Ovary (tissue), 9 donors: ENCODE measurements around the gene TNFRSF1A. TPM values are rescaled to one million over a fixed set of nuclear protein-coding genes. Genes with fewer than 3 reads are reported as not detected.

Experiments
- DNase-seq, 5 donors: peaks; one replicate each; pipeline ENCODE4 v3.0.0-alpha.2; 2019 to 2020
- H3K27ac ChIP-seq, 2 donors: fragments of 200-600 bp; one replicate each; pipeline versions ENCODE4 v1.5.1 to v1.8.0; 2019 to 2022
- H3K27me3 ChIP-seq: fragments of 200-600 bp; one replicate; pipeline ENCODE4 v1.8.0; 2022
- H3K36me3 ChIP-seq: fragments of 200-600 bp; sonication (generic); one replicate; pipeline ENCODE4 v1.5.1; 2019
- H3K4me1 ChIP-seq: one replicate; pipeline ENCODE4 v1.8.1; 2013; ENCODE audit warnings: mild to moderate bottlenecking, moderate library complexity; ENCODE audit not compliant: insufficient read depth
- H3K4me3 ChIP-seq: fragments of 200-600 bp; sonication (generic); one replicate; pipeline ENCODE4 v1.5.1; 2017
- H3K9me3 ChIP-seq, 2 donors: fragments of 200-600 bp in 1 of 2; sonication (generic) in 1 of 2; one replicate each; pipeline versions ENCODE4 v1.5.1 to v1.8.1; 2013 to 2019; ENCODE audit warnings: mild to moderate bottlenecking in 1 of 2, moderate library complexity in 1 of 2
- CTCF ChIP-seq, 3 donors: fragments of 450-650 bp in 2 of 3; fragments of 200-600 bp in 1 of 3; IDR thresholded peaks; one replicate each; pipeline versions ENCODE4 v1.5.1 to v1.8.0; 2016 to 2022; ENCODE audit warnings: antibody characterized with exemption in 3 of 3, mild to moderate bottlenecking in 1 of 3
- EP300 ChIP-seq: sonication (generic); formaldehyde crosslinking; IDR thresholded peaks from one replicate; pipeline ENCODE4 v1.6.1; 2017; ENCODE audit warnings: antibody characterized with exemption
- POLR2A ChIP-seq: fragments of 450-650 bp; IDR thresholded peaks from one replicate; pipeline ENCODE4 v1.6.1; 2017; ENCODE audit warnings: antibody characterized with exemption, mild to moderate bottlenecking, moderate library complexity
- WGBS, 3 donors: extraction: QIAGEN DNeasy Blood & Tissue Kit in 1 of 3; methylation state at CpG; one replicate each; pipeline versions ENCODE4 v1.1.5 to v1.1.7; 2013 to 2017; 5-methylcytosine and 5-hydroxymethylcytosine counted together
- intact Hi-C, 4 donors: fragments of 100-400 bp; cut with DNase I; formaldehyde crosslinking; loops; one replicate each; pipeline versions ENCODE4 v1.11.0 to v1.15.1; 2022 to 2023
- polyA plus RNA-seq, 2 donors: library from polyadenylated mRNA; stranded (reverse); fragments of 200-250 nt in 1 of 2; fragments of 350-450 nt in 1 of 2; fragmentation: Illumina TruSeq in 1 of 2; extraction: RNeasy Lipid Tissue Mini Kit (QIAGEN cat#74804) in 1 of 2; gene quantifications; one replicate each; pipeline ENCODE4 v1.2.3, GENCODE V29; 2013 to 2014
- total RNA-seq, 7 donors: library from RNA; depleted of rRNA in 2 of 7; stranded (reverse); fragments of >200 nt in 2 of 7; fragmentation: NEBNext Ultra II Directional in 3 of 7; extraction: Animal tissue kit (Norgen Biotek cat#: 25700) in 3 of 7; gene quantifications; one replicate each; pipeline versions ENCODE4 v1.1.0 to v1.2.4, GENCODE V29; 2016 to 2023
- donor health status: DM: no; HTN: no; CAD: no; lungs with moderate emphysema.
- donor health status: DM: no; HTN: no; CAD: no.
- donor health status: Bipolar disorder and iron deficiency.
- donor health status: DM: yes; HTN: yes; CAD: no.
- donor health status: DM: no; HTN: no; CAD: no.
- donor health status: DM: yes; HTN: yes; CAD: no.

The TNFRSF1A gene
- total and polyA plus RNA-seq, 9 donors = 92.8 to 274 (median 179) TPM

- H3K36me3 ChIP-seq = no peaks in the 10 kb centered on the region
- no peak overlapping the region for H3K4me3 ChIP-seq
- intact Hi-C loops = loop anchor here in 2 of 4 donors (5.0 kb wide), 2 partner anchors 42 to 52 kb away; no protein-coding TSS in a partner anchor
- no peaks in the 10 kb centered on the region for H3K27me3 ChIP-seq
- TF ChIP-seq EP300 (no peak), CTCF (IDR thresholded peaks at IDR 0.05) (no peak), POLR2A (no peak)
- no peak for DNase-seq
- WGBS, 3 donors = 34 to 59% (median 48%) methylated on average over 13 of the region's 13 CpGs
- no peak overlapping the region for H3K27ac ChIP-seq
- H3K9me3 ChIP-seq = no peaks in the 10 kb centered on the region
- peaks cover 18% of the 10 kb centered on the region for H3K4me1 ChIP-seq
Measured at GRCh38 chr12:6378709-6379472, 37.0 kb upstream of the TNFRSF1A start.

GRCh38 chr12:6377667-6377994, 35.8 kb upstream of the TNFRSF1A start:
- Histone ChIP-seq H3K27me3 (no peaks in the 10 kb centered on the region), H3K4me3 (no peak overlapping the region), H3K36me3 (no peaks in the 10 kb centered on the region), H3K9me3 (no peaks in the 10 kb centered on the region), H3K27ac (no peak overlapping the region), H3K4me1 (peaks cover 14% of the 10 kb centered on the region)
- no peak for TF ChIP-seq POLR2A
- no peak for TF ChIP-seq CTCF (IDR thresholded peaks at IDR 0.05)
- no peak for TF ChIP-seq EP300
- intact Hi-C loops = loop anchor here in 2 of 4 donors (5.0 kb wide), 2 partner anchors 40 to 50 kb away; no protein-coding TSS in a partner anchor
- WGBS, 3 donors = 70 to 77% (median 72%) methylated on average over 4 of the region's 4 CpGs
- DNase-seq = no peak

- no peaks in the 10 kb centered on the region for H3K27me3 ChIP-seq
- no peaks in the 10 kb centered on the region for H3K9me3 ChIP-seq
- peaks cover 17% of the 10 kb centered on the region for H3K4me1 ChIP-seq
- H3K27ac ChIP-seq = peak overlapping the region in 1 of 2 donors; percentile 27
- no peaks in the 10 kb centered on the region for H3K36me3 ChIP-seq
- no peak overlapping the region for H3K4me3 ChIP-seq
- TF ChIP-seq POLR2A (no peak), CTCF (IDR thresholded peaks at IDR 0.05) (no peak), EP300 (no peak)
- 70 to 73% (median 72%) methylated on average over 10 of the region's 10 CpGs for WGBS, 3 donors
- intact Hi-C loops = loop anchor here in 2 of 4 donors (5.0 kb wide), 2 partner anchors 40 to 50 kb away; no protein-coding TSS in a partner anchor
- DNase-seq = no peak
Measured at GRCh38 chr12:6376870-6377666, 35.2 kb upstream of the TNFRSF1A start.

- TF ChIP-seq CTCF (IDR thresholded peaks at IDR 0.05) = peak in 2 of 3 donors; percentile 29 to 34
- TF ChIP-seq EP300 = peak; percentile 35
- TF ChIP-seq POLR2A = no peak
- WGBS, 3 donors = 27 to 39% (median 28%) methylated on average over 19 of the region's 19 CpGs
- Histone ChIP-seq H3K4me3 (no peak overlapping the region), H3K9me3 (no peaks in the 10 kb centered on the region), H3K27ac (peak overlapping the region; percentile 27 to 70), H3K27me3 (no peaks in the 10 kb centered on the region), H3K36me3 (no peaks in the 10 kb centered on the region), H3K4me1 (peaks cover 17% of the 10 kb centered on the region)
- intact Hi-C loops = loop anchor here in 2 of 4 donors (5.0 kb wide), 2 partner anchors 39 to 49 kb away; no protein-coding TSS in a partner anchor
- DNase-seq = peak in 4 of 5 donors; percentile 61 to 76 (median 62)
Measured at GRCh38 chr12:6376079-6376869, 34.4 kb upstream of the TNFRSF1A start.
